Measurements from ENCODE around the gene CEP72.

DNA sequence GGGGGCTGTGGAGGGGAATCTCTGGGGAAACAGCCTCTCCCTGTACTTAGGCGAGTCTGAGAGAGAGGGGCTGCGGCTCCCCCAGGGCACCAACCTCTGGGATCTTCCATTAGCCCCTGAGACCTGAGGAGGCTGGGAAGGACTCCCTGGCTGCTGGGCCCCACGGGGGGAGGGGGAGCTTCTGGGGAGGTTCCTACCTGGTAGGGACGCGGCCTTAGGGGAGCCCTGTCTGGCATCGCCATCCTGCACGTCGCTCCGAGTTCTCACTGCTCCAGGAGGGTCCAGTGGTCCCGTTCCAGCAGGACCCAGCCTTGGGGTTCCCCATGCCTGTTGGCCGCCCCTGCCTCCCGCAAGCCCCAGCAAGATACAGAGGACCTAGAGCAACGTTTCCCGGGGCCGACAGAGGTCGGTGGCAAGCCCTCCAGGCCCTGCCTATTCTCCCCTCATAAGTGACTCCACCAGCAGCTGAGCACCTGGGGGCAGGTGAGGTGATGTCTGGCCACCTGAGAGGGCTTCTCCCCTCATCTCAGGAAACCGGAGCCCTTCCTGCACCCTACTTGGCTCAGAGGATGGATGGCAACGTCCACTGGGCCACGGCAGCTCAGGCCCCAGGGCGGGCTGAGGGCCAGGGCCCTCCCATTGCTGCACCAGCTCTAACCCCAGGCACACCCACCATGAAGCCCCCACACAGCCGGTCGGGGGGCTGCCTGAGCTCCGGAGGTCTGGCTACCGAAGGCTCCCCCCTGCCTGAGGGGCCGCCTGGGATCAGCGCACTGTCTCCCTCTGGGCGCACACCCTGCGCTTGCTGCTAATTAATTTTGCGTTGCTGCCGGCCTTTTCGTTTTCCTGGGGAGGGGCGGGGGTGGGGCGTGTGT lies 58.5 kb downstream of the CEP72 start:
- TF ChIP-seq, protein P1, sequence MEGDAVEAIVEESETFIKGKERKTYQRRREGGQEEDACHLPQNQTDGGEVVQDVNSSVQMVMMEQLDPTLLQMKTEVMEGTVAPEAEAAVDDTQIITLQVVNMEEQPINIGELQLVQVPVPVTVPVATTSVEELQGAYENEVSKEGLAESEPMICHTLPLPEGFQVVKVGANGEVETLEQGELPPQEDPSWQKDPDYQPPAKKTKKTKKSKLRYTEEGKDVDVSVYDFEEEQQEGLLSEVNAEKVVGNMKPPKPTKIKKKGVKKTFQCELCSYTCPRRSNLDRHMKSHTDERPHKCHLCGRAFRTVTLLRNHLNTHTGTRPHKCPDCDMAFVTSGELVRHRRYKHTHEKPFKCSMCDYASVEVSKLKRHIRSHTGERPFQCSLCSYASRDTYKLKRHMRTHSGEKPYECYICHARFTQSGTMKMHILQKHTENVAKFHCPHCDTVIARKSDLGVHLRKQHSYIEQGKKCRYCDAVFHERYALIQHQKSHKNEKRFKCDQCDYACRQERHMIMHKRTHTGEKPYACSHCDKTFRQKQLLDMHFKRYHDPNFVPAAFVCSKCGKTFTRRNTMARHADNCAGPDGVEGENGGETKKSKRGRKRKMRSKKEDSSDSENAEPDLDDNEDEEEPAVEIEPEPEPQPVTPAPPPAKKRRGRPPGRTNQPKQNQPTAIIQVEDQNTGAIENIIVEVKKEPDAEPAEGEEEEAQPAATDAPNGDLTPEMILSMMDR (IDR thresholded peaks at IDR 0.05): no peak
- TF ChIP-seq EZH2phosphoT487 (IDR thresholded peaks at IDR 0.05; ENCODE audit: borderline replicate concordance, low read depth): no peak
- TF ChIP-seq, protein P2, sequence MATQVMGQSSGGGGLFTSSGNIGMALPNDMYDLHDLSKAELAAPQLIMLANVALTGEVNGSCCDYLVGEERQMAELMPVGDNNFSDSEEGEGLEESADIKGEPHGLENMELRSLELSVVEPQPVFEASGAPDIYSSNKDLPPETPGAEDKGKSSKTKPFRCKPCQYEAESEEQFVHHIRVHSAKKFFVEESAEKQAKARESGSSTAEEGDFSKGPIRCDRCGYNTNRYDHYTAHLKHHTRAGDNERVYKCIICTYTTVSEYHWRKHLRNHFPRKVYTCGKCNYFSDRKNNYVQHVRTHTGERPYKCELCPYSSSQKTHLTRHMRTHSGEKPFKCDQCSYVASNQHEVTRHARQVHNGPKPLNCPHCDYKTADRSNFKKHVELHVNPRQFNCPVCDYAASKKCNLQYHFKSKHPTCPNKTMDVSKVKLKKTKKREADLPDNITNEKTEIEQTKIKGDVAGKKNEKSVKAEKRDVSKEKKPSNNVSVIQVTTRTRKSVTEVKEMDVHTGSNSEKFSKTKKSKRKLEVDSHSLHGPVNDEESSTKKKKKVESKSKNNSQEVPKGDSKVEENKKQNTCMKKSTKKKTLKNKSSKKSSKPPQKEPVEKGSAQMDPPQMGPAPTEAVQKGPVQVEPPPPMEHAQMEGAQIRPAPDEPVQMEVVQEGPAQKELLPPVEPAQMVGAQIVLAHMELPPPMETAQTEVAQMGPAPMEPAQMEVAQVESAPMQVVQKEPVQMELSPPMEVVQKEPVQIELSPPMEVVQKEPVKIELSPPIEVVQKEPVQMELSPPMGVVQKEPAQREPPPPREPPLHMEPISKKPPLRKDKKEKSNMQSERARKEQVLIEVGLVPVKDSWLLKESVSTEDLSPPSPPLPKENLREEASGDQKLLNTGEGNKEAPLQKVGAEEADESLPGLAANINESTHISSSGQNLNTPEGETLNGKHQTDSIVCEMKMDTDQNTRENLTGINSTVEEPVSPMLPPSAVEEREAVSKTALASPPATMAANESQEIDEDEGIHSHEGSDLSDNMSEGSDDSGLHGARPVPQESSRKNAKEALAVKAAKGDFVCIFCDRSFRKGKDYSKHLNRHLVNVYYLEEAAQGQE (IDR thresholded peaks at IDR 0.05; ENCODE audit: low read depth, low read length): no peak
- TF ChIP-seq YY1 (IDR thresholded peaks at IDR 0.05; ENCODE audit: low read depth): no peak
- TF ChIP-seq RAD21 (IDR thresholded peaks at IDR 0.05; ENCODE audit: low read length): no peak
- no peak for TF ChIP-seq SMC3 (IDR thresholded peaks at IDR 0.05; ENCODE audit: low read depth, low read length)
- no peak for TF ChIP-seq CHD2 (IDR thresholded peaks at IDR 0.05; ENCODE audit: low read length, partially characterized antibody)
- no peak for TF ChIP-seq NFIC (IDR thresholded peaks at IDR 0.05; ENCODE audit: borderline replicate concordance)
- TF ChIP-seq, protein P3, sequence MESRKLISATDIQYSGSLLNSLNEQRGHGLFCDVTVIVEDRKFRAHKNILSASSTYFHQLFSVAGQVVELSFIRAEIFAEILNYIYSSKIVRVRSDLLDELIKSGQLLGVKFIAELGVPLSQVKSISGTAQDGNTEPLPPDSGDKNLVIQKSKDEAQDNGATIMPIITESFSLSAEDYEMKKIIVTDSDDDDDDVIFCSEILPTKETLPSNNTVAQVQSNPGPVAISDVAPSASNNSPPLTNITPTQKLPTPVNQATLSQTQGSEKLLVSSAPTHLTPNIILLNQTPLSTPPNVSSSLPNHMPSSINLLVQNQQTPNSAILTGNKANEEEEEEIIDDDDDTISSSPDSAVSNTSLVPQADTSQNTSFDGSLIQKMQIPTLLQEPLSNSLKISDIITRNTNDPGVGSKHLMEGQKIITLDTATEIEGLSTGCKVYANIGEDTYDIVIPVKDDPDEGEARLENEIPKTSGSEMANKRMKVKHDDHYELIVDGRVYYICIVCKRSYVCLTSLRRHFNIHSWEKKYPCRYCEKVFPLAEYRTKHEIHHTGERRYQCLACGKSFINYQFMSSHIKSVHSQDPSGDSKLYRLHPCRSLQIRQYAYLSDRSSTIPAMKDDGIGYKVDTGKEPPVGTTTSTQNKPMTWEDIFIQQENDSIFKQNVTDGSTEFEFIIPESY (IDR thresholded peaks at IDR 0.05; ENCODE audit: borderline replicate concordance, low read depth): no peak
- TF ChIP-seq, protein P4, sequence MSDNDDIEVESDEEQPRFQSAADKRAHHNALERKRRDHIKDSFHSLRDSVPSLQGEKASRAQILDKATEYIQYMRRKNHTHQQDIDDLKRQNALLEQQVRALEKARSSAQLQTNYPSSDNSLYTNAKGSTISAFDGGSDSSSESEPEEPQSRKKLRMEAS (IDR thresholded peaks at IDR 0.05; ENCODE audit: low read depth): no peak
- no peak for TF ChIP-seq TEAD4 (IDR thresholded peaks at IDR 0.05; ENCODE audit: borderline replicate concordance, insufficient read depth)

All from SK-N-SH (cell line).